Measurements from ENCODE around the gene CTAG1A.
"Not testable (repeated sequence)": the region's sequence is repeated elsewhere in the genome, so short reads cannot be mapped to it uniquely, and the experiment has no call there.

The CTAG1A gene

GRCh38 chrX:154620767-154621414 is 36.0 kb downstream of the CTAG1A start:
- not testable (repeated sequence) for DNase-seq

- DNase-seq, result not testable (repeated sequence)
Measured at GRCh38 chrX:154628960-154629359, 44.0 kb downstream of the CTAG1A start.

GRCh38 chrX:154630949-154631348 is 46.0 kb downstream of the CTAG1A start:
- DNase-seq, result not testable (repeated sequence)

- DNase-seq, result not testable (repeated sequence)
Measured at GRCh38 chrX:154633661-154634060, 48.7 kb downstream of the CTAG1A start.
